K562 (cell line): ENCODE measurements around the gene ZC3H18. TPM values are rescaled to one million over a fixed set of nuclear protein-coding genes. Genes with fewer than 3 reads are reported as not detected.

Experiments
- ARID1B ChIP-seq: fragments of 450-650 bp; IDR thresholded peaks from 2 replicates; pipeline ENCODE4 v1.6.1; 2016; ENCODE audit warnings: antibody characterized with exemption, mild to moderate bottlenecking, inconsistent platforms
- ATF2 ChIP-seq: sonication (generic); formaldehyde crosslinking; IDR thresholded peaks from 2 replicates; pipeline ENCODE4 v1.8.1; 2022; ENCODE audit warnings: missing genetic modification reagents
- BDP1 ChIP-seq: IDR thresholded peaks from 3 replicates; pipeline ENCODE4 v1.6.1; 2011; ENCODE audit not compliant: insufficient read length, insufficient read depth
- CEBPB ChIP-seq: fragments of 450-650 bp; IDR thresholded peaks from 2 replicates; pipeline ENCODE4 v1.6.1; 2016; ENCODE audit warnings: missing genetic modification characterization, missing compliant biosample characterization
- FOXJ2 ChIP-seq: fragments of 200-800 bp; sonication (Bioruptor generic); IDR thresholded peaks from 2 replicates; pipeline ENCODE4 v1.6.1; 2016; ENCODE audit warnings: missing genetic modification characterization, missing compliant biosample characterization
- GTF2F1 ChIP-seq: IDR thresholded peaks from 2 replicates; pipeline ENCODE4 v1.6.1; 2011; ENCODE audit warnings: low read depth, low read length, improper control_type of control experiment
- HSF4 ChIP-seq: fragments of 250-450 bp; sonication (Bioruptor Pico); IDR thresholded peaks from 2 replicates; pipeline ENCODE4 v2.1.2; 2022; ENCODE audit warnings: mild to moderate bottlenecking, moderate library complexity, borderline replicate concordance
- KLF1 ChIP-seq: fragments of 450-650 bp; IDR thresholded peaks from 2 replicates; pipeline ENCODE4 v1.6.1; 2016; ENCODE audit warnings: missing genetic modification characterization, missing compliant biosample characterization
- MNT ChIP-seq, 2 experiments: fragments of 450-650 bp; conservative IDR thresholded peaks; 2 replicates each; pipeline ENCODE4 v1.6.1; 2017; ENCODE audit warnings: mild to moderate bottlenecking in 2 of 2, moderate library complexity in 2 of 2
- MYNN ChIP-seq, 2 experiments: sonication (generic); formaldehyde crosslinking in 1 of 2; IDR thresholded peaks; 2 replicates each; pipeline versions ENCODE4 v1.5.0 to v1.6.1; 2016 to 2020; ENCODE audit warnings: antibody characterized with exemption in 1 of 2, missing genetic modification reagents in 1 of 2
- NCOA2 ChIP-seq, 2 experiments: fragments of 450-650 bp; IDR thresholded peaks; 2 replicates each; pipeline ENCODE4 v1.6.1; 2018; ENCODE audit warnings: mild to moderate bottlenecking in 2 of 2, moderate library complexity in 1 of 2; ENCODE audit not compliant: partially characterized antibody in 2 of 2
- NFRKB ChIP-seq: fragments of 450-650 bp; IDR thresholded peaks from 2 replicates; pipeline ENCODE4 v1.6.1; 2016; ENCODE audit warnings: low read depth
- NRF1 ChIP-seq, 2 experiments: fragments of 450-650 bp; IDR thresholded peaks in 1 of 2; conservative IDR thresholded peaks in 1 of 2; 2 replicates each; pipeline ENCODE4 v1.6.1; 2014; ENCODE audit warnings: mild to moderate bottlenecking in 2 of 2
- RBBP5 ChIP-seq: fragments of 200-600 bp; sonication (generic); IDR thresholded peaks from 2 replicates; pipeline ENCODE4 v1.6.1; 2012; ENCODE audit warnings: borderline replicate concordance, mild to moderate bottlenecking, low read length, control low read depth, inconsistent platforms; ENCODE audit not compliant: insufficient read depth, poor library complexity, severe bottlenecking
- RNF219 ChIP-seq: fragments of 250-450 bp; sonication (Bioruptor Pico); IDR thresholded peaks from 2 replicates; pipeline ENCODE4 v1.5.0; 2022; ENCODE audit warnings: mild to moderate bottlenecking
- SAFB ChIP-seq: fragments of 200-400 bp; formaldehyde crosslinking; IDR thresholded peaks from 2 replicates; pipeline ENCODE4 v1.6.1; 2017; ENCODE audit warnings: low read depth, low read length, borderline replicate concordance
- SIN3A ChIP-seq, 2 experiments: fragments of 150-350 bp in 1 of 2; IDR thresholded peaks; 2 replicates each; pipeline ENCODE4 v1.6.1; 2011 to 2016; ENCODE audit warnings: borderline replicate concordance in 2 of 2, low read depth in 2 of 2, low read length in 2 of 2, mild to moderate bottlenecking in 2 of 2, moderate library complexity in 2 of 2; ENCODE audit not compliant: control insufficient read depth in 1 of 2
- XRCC4 ChIP-seq: IDR thresholded peaks from one replicate; pipeline ENCODE4 v1.6.1; 2011; ENCODE audit not compliant: insufficient read depth, insufficient read length; ENCODE audit errors: extremely low read depth
- ZBTB12 ChIP-seq: fragments of 250-450 bp; sonication (Bioruptor Pico); IDR thresholded peaks from 2 replicates; pipeline ENCODE4 v1.4.0; 2020
- ZNF184 ChIP-seq: sonication (generic); formaldehyde crosslinking; IDR thresholded peaks from 2 replicates; pipeline ENCODE4 v1.5.0; 2020; ENCODE audit warnings: missing genetic modification reagents
- ZNF263 ChIP-seq: sonication (generic); formaldehyde crosslinking; IDR thresholded peaks from 2 replicates; pipeline ENCODE4 v1.8.0; 2022; ENCODE audit warnings: mild to moderate bottlenecking, missing genetic modification reagents, borderline replicate concordance
- polyA plus RNA-seq, 8 experiments: library from polyadenylated mRNA; depleted of rRNA in 4 of 8; stranded (reverse) in 5 of 8; unstranded in 3 of 8; fragments of >200 nt; fragmentation: Nextera tagmentation in 2 of 8; fragmentation: Illumina TruSeq in 1 of 8; extraction: Ambion mirVana in 2 of 8; extraction: Trizol in 1 of 8; gene quantifications; 2 replicates each; pipeline versions ENCODE4 v1.2.1 to v1.2.3, GENCODE V29; 2011 to 2014; ENCODE audit warnings: inconsistent platforms in 1 of 8, missing spikeins in 1 of 8
- total RNA-seq, 7 experiments: library from RNA; depleted of rRNA in 6 of 7; stranded (reverse); fragments of >200 nt in 6 of 7; fragmentation: Illumina TruSeq in 2 of 7; extraction: Trizol in 2 of 7; gene quantifications; 2 replicates each; pipeline versions ENCODE4 v1.2.1 to v1.2.3, GENCODE V29; 2011 to 2021; ENCODE audit warnings: low replicate concordance in 1 of 7
- TF ChIP-seq, protein P1 (sequence below): fragments of 450-650 bp; formaldehyde crosslinking; IDR thresholded peaks from 2 replicates; pipeline ENCODE4 v1.4.0; 2020; ENCODE audit warnings: mild to moderate bottlenecking

The ZC3H18 gene
- total and polyA plus RNA-seq, 9 of the 15 experiments (the other 6 are each of a cell fraction or from before 2014, with no cell fraction given): 1.7 to 88.7 (median 26.9) TPM

- TF ChIP-seq SIN3A (IDR thresholded peaks at IDR 0.05; ENCODE audit: borderline replicate concordance in 2 of 2, control insufficient read depth in 1 of 2, low read depth in 2 of 2, low read length in 2 of 2) (peak in 1 of 2 experiments; percentile 96), MYNN (IDR thresholded peaks at IDR 0.05) (no peak), MYNN (CRISPR knock-in tag; IDR thresholded peaks at IDR 0.05) (no peak), ATF2 (CRISPR knock-in tag) (no peak), RNF219 (no peak), ZNF184 (CRISPR knock-in tag) (no peak), XRCC4 (no peak), KLF1 (tag) (no peak), GTF2F1 (no peak), FOXJ2 (tag) (no peak), SAFB (no peak), MNT (conservative IDR thresholded peaks at IDR 0.05) (peak; percentile 52 to 67; a peak in 3 of 4 replicates), HSF4 (no peak), NFRKB (no peak), CEBPB (no peak), RBBP5 (peak; percentile 22), BDP1 (no peak), NCOA2 (IDR thresholded peaks at IDR 0.05; ENCODE audit: partially characterized antibody in 2 of 2) (no peak), ARID1B (no peak), ZBTB12 (no peak), NRF1 (conservative IDR thresholded peaks at IDR 0.05 in 1 of 2, IDR thresholded peaks at IDR 0.05 in 1 of 2) (no peak), ZNF263 (CRISPR knock-in tag) (0 out of 2 replicates have a peak, but pooled peaks have one; percentile 3)
- TF ChIP-seq, protein P1, sequence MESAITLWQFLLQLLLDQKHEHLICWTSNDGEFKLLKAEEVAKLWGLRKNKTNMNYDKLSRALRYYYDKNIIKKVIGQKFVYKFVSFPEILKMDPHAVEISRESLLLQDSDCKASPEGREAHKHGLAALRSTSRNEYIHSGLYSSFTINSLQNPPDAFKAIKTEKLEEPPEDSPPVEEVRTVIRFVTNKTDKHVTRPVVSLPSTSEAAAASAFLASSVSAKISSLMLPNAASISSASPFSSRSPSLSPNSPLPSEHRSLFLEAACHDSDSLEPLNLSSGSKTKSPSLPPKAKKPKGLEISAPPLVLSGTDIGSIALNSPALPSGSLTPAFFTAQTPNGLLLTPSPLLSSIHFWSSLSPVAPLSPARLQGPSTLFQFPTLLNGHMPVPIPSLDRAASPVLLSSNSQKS (CRISPR knock-in tag): no peak
Observed at GRCh38 chr16:88570691-88571092, 489 bp downstream of the ZC3H18 start (continued).
